ENCODE data around the gene CADM3. TPM values are rescaled to one million over a fixed set of nuclear protein-coding genes. Genes with fewer than 3 reads are reported as not detected.

Gene CADM3
- total and polyA plus RNA-seq, 2 experiments from 2014 or later, result 2.0 to 4.4 TPM

- TF ChIP-seq ZNF462 (CRISPR knock-in tag; IDR thresholded peaks at IDR 0.05), result 0 out of 2 replicates have a peak, but pooled peaks have one; percentile 20
- TF ChIP-seq CREB1 (CRISPR knock-in tag; IDR thresholded peaks at IDR 0.05; ENCODE audit: low read depth), result no peak
- TF ChIP-seq EZH2 (IDR thresholded peaks at IDR 0.05; ENCODE audit: low read depth, unreplicated experiment), result no peak
Observed at GRCh38 chr1:159205225-159205624, 33.8 kb downstream of the CADM3 start (continued).

- Histone ChIP-seq H3F3A (replicated peaks; ENCODE audit: low read depth) (no peaks in the 10 kb centered on the region), H4K20me1 (replicated peaks; ENCODE audit: insufficient read depth) (no peaks in the 10 kb centered on the region)
Observed at GRCh38 chr1:159206110-159206509, 34.7 kb downstream of the CADM3 start.

More at GRCh38 chr1:159206110-159206509, 34.7 kb downstream of the CADM3 start:
- Histone ChIP-seq H3K4me2 (no peak overlapping the region), H3K79me2 (replicated peaks; ENCODE audit: insufficient read depth) (no peaks in the 10 kb centered on the region), H3K27me3 (ENCODE audit: insufficient read depth) (no peaks in the 10 kb centered on the region), H3K9me2 (ENCODE audit: insufficient read depth) (no peaks in the 10 kb centered on the region), H3K27ac (ENCODE audit: low read depth) (no peak overlapping the region), H2AFZ (no peak overlapping the region), H3K4me3 (no peak overlapping the region), H3K4me1 (ENCODE audit: insufficient read depth) (peaks cover 10% of the 10 kb centered on the region), H3K36me3 (ENCODE audit: insufficient read depth) (no peaks in the 10 kb centered on the region)
- H3K36me3 Mint-ChIP-seq (ENCODE audit: low read depth), result no peaks in the 10 kb centered on the region; the same call in 2 of the 3 replicates
- ATAC-seq (no peak), DNase-seq (ENCODE audit: low spot score) (no peak)
- H3K27me3 Mint-ChIP-seq (ENCODE audit: insufficient read depth, low read depth, poor library complexity), result peaks cover 14% of the 10 kb centered on the region
- TF ChIP-seq ZNF114 (CRISPR knock-in tag; IDR thresholded peaks at IDR 0.05) (no peak), EZH2 (IDR thresholded peaks at IDR 0.05; ENCODE audit: low read depth, unreplicated experiment) (no peak), CREB1 (CRISPR knock-in tag; IDR thresholded peaks at IDR 0.05; ENCODE audit: low read depth) (no peak), EZH2phosphoT487 (IDR thresholded peaks at IDR 0.05; ENCODE audit: unreplicated experiment) (no peak), JUNB (IDR thresholded peaks at IDR 0.05; ENCODE audit: unreplicated experiment) (no peak), ETS1 (IDR thresholded peaks at IDR 0.05) (no peak), CTCF (conservative IDR thresholded peaks at IDR 0.05; ENCODE audit: low read depth in 2 of 2) (no peak)
- no peaks in the 10 kb centered on the region for H3K9me3 Mint-ChIP-seq
- H3K27ac Mint-ChIP-seq, result no peak overlapping the region
- H3K4me3 Mint-ChIP-seq, result no peak overlapping the region
- H3K4me1 Mint-ChIP-seq, result peaks cover 55% of the 10 kb centered on the region
